GM12801 (cell line): Measurements from ENCODE around the gene NFATC3.

Experiments used
- TF ChIP-seq, protein P1 (sequence below): IDR thresholded peaks from one replicate; pipeline ENCODE4 v1.5.1; 2011; ENCODE audit warnings: control low read depth; ENCODE audit not compliant: insufficient read length; ENCODE audit errors: extremely low read depth

The NFATC3 gene

DNA sequence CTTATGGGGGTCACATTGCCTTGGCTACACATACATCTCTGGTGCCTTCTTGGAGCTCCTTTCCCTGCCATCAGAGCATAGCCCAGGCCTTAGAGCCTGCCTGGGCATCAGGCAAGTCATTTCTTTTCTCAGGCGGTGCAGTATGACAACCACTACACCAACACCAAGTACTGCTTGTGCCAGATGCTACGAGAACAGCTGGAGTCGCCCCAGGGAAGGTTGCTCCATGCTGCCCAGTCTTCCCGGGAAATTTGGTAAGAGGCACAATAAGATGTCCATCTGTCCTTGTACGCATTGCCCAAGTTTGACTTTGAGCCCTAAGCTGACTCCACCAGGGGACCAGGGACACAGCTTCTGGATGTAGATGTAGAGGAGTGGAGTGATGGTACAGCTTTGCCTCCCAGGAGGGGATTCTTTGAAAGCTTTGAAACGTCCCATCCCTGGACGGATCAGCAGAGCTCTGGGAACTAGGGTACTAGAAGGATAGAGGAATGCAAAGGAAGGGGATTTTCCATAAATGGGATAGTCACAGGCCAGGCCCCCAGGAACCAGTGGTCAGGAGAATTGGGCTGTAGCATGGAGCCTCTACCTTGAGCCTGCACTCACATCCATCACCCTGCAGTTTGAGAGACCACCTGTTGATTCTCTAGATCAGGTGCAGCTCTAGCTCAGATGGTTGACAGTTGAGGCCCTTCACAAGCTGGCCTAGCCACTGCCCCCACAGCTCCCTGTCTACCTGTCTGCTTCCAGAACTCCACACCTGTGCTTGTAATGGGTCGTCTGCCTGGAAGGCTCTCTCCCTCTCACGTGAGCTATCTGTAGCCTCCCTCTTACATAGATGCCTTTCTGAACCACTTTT, 11.0 kb upstream of the NFATC3 start:
- TF ChIP-seq, protein P1, sequence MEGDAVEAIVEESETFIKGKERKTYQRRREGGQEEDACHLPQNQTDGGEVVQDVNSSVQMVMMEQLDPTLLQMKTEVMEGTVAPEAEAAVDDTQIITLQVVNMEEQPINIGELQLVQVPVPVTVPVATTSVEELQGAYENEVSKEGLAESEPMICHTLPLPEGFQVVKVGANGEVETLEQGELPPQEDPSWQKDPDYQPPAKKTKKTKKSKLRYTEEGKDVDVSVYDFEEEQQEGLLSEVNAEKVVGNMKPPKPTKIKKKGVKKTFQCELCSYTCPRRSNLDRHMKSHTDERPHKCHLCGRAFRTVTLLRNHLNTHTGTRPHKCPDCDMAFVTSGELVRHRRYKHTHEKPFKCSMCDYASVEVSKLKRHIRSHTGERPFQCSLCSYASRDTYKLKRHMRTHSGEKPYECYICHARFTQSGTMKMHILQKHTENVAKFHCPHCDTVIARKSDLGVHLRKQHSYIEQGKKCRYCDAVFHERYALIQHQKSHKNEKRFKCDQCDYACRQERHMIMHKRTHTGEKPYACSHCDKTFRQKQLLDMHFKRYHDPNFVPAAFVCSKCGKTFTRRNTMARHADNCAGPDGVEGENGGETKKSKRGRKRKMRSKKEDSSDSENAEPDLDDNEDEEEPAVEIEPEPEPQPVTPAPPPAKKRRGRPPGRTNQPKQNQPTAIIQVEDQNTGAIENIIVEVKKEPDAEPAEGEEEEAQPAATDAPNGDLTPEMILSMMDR: no peak

DNA sequence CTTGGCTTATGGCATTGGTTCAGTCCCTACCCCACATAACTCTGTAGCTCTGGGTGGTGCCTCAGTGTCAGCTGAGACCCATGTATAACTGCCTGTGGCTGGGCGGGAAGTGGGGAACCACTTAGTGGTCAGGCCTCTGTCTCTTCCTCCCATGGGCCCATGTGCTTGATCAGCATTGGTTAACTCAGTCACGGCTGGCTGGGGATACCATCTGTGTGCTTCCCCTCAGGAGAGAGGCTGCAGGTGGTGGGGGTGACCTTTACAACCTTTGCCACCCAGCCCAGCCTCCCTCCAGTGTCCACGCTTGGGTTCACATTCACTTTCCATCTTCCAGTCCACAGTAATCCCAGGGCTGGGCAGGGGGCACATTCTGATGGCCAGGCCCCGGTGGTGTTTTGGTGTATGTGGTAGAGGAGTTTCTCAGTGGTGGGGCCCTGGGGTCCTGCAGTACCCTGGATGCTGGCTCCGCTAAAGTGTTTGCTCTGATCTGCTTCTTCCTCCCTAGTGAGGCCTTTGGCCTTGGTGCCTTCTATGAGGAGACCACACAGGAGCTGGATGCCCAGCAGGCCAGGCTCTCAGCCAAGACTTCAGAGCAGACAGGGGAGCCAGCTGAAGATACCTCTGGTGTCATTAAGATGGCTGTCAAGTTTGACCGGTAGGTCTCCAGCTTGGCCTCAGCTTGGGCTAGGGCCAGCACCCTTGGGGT, 10.2 kb upstream of the NFATC3 start:
- TF ChIP-seq, protein P1: no peak

GRCh38 chr16:68075980-68076379, 9.2 kb upstream of the NFATC3 start:
- TF ChIP-seq, protein P1: no peak

GRCh38 chr16:68076560-68076959, 8.6 kb upstream of the NFATC3 start:
- TF ChIP-seq, protein P1: no peak

DNA sequence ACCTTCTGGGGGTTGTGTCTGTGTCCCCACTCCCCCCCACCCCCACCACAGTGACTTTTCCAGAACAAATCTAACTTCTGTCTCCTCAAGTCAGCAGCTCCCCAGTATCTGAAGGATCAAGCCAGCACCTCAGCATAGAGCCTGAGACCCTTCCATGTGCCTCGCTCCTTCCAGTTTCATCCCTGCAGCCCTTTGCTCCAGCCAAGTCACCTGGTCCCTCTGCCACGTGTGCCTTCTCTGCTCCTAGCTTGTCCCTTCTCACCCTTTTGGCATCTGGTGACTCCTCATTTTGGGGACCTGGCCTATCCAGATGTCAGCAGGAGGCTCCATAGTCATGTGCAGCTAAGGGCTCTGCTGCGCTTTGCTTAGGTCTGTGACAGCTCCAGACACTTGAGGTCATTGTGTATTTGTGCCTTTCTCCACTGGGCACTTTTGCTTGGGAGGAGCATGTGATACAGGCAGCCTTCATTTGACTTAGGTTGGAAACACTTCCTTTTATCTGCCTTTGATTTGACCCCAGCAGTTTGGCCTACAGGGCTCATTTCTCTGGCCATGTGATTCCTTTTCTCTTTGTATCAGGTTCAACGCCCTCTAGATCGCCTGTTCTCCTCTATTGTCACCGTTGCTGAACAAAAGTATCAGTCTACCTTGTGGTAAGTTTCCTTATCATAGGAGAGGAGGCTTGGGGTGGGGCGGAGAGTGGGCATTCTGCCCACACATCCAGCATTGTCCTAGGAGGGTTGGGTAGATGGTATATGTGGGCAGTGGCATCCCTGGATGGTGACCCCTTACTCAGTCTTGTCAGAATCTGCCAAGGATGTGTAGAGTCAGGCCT, 7.1 kb upstream of the NFATC3 start:
- TF ChIP-seq, protein P1: no peak

GRCh38 chr16:68078701-68079375, 6.3 kb upstream of the NFATC3 start:
- TF ChIP-seq, protein P1: no peak

DNA sequence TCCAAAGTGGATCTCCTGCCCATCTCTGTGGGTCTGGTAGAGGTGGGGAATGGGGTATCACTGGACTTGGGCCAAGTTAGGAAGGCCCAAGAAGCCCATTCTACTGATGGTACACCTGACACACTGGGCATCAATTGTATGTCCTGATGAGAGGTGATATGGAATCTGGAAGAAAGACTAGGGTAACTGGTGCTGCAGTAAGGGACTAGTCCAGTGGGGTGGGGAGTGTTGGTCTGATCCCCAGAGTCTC, 5.9 kb upstream of the NFATC3 start:
- TF ChIP-seq, protein P1: no peak
